GM12878 (cell line): ENCODE data around the gene CCL23. TPM values are rescaled to one million over a fixed set of nuclear protein-coding genes. Genes with fewer than 3 reads are reported as not detected.

Source experiments
- ATAC-seq: fragments of 200-7000 bp; cut with Tn5 transposase; 3 replicates; pipeline ENCODE4 v1.9.1; 2020; ENCODE audit warnings: mild to moderate bottlenecking, moderate library complexity
- BruUV-seq: library from RNA; stranded (reverse); fragments of 400-500 nt; replicated peaks from 2 replicates; lab custom pipeline; 2021; lab: Mats Ljungman, UMichigan
- CTCF ChIA-PET: fragments of 300-600 bp; sonication (Branson Sonifier 250); formaldehyde crosslinking; extraction: SDS; loops from one replicate; lab custom pipeline; 2021; ENCODE audit warnings: inconsistent platforms; lab: Yijun Ruan, JAX
- POLR2A ChIA-PET: fragments of 350-600 bp; formaldehyde crosslinking; extraction: SDS; loops from one replicate; lab custom pipeline; 2021; ENCODE audit warnings: inconsistent platforms; lab: Charles Lee
- RAD21 ChIA-PET: fragments of 300-600 bp; sonication (Branson Sonifier 250); formaldehyde crosslinking; loops from one replicate; lab custom pipeline; 2023; ENCODE audit warnings: antibody characterized with exemption; ENCODE audit not compliant: unreplicated experiment; lab: Charles Lee
- SMC1A ChIA-PET: fragments of 300-600 bp; sonication (Branson Sonifier 250); formaldehyde crosslinking; loops from one replicate; lab custom pipeline; 2023; ENCODE audit not compliant: unreplicated experiment, uncharacterized antibody; lab: Charles Lee
- DNase-seq: peaks from one replicate; pipeline ENCODE4 v3.0.0-alpha.2; 2011; ENCODE audit warnings: low read depth, low spot score
- FAIRE-seq: peaks from 3 replicates; lab custom pipeline; 2011; peaks lifted over from hg19 to GRCh38; lab: Jason Lieb, UNC
- H2AFZ ChIP-seq: 2 replicates; pipeline ENCODE4 v1.6.0; 2011; ENCODE audit warnings: low read depth, low read length, control low read depth; ENCODE audit not compliant: control insufficient read depth
- H3K27ac ChIP-seq: 2 replicates; pipeline ENCODE4 v1.5.1; 2011; ENCODE audit warnings: control low read depth; ENCODE audit not compliant: control insufficient read depth, insufficient read depth
- H3K27me3 ChIP-seq, 2 experiments: replicated peaks in 1 of 2; 2 replicates each; pipeline versions ENCODE4 v1.6.0 to v1.6.1; 2011; ENCODE audit warnings: low read length in 1 of 2; ENCODE audit not compliant: control insufficient read depth in 2 of 2, insufficient read depth in 2 of 2
- H3K36me3 ChIP-seq, 2 experiments: 2 replicates each; pipeline ENCODE4 v1.5.1; 2011; ENCODE audit warnings: low read length in 1 of 2; ENCODE audit not compliant: control insufficient read depth in 2 of 2, insufficient read depth in 2 of 2
- H3K4me1 ChIP-seq: 2 replicates; pipeline ENCODE4 v1.6.1; 2011; ENCODE audit warnings: mild to moderate bottlenecking, low read length, moderate library complexity, mixed read lengths; ENCODE audit not compliant: control insufficient read depth, insufficient read depth
- H3K4me2 ChIP-seq: 2 replicates; pipeline ENCODE4 v1.6.0; 2011; ENCODE audit warnings: control low read depth; ENCODE audit not compliant: control insufficient read depth, insufficient read depth
- H3K4me3 ChIP-seq: fragments of 200-600 bp; sonication (generic); 2 replicates; pipeline ENCODE4 v1.5.1; 2016
- H3K79me2 ChIP-seq: 2 replicates; pipeline ENCODE4 v1.6.0; 2011; ENCODE audit warnings: low read length; ENCODE audit not compliant: control insufficient read depth, insufficient read depth
- H3K9ac ChIP-seq: 2 replicates; pipeline ENCODE4 v1.8.0; 2011; ENCODE audit warnings: low read length, control low read depth, mixed read lengths; ENCODE audit not compliant: control insufficient read depth, insufficient read depth
- H3K9me3 ChIP-seq: replicated peaks from 3 replicates; pipeline ENCODE4 v1.5.1; 2011; ENCODE audit warnings: mild to moderate bottlenecking, low read length; ENCODE audit not compliant: control insufficient read depth, insufficient read depth
- H4K20me1 ChIP-seq: 2 replicates; pipeline ENCODE4 v1.6.0; 2011; ENCODE audit not compliant: control insufficient read depth, insufficient read depth
- ATF7 ChIP-seq: fragments of 450-650 bp; IDR thresholded peaks from 2 replicates; pipeline ENCODE4 v1.6.1; 2016; ENCODE audit warnings: low read depth, mild to moderate bottlenecking
- BHLHE40 ChIP-seq, 2 experiments: fragments of 450-650 bp in 1 of 2; IDR thresholded peaks; 2 replicates each; pipeline ENCODE4 v1.6.1; 2011 to 2017; ENCODE audit warnings: low read depth in 2 of 2, borderline replicate concordance in 1 of 2, improper control_type of control experiment in 1 of 2, low read length in 1 of 2, mild to moderate bottlenecking in 1 of 2
- EP300 ChIP-seq, 2 experiments: fragments of 150-350 bp in 1 of 2; IDR thresholded peaks; 2 replicates each; pipeline ENCODE4 v1.6.1; 2011 to 2012; ENCODE audit warnings: low read depth in 2 of 2, low read length in 2 of 2, borderline replicate concordance in 1 of 2, improper control_type of control experiment in 1 of 2, inconsistent platforms in 1 of 2; ENCODE audit not compliant: control insufficient read depth in 1 of 2
- IKZF2 ChIP-seq, 2 experiments: fragments of 450-650 bp; IDR thresholded peaks; 2 replicates each; pipeline ENCODE4 v1.6.1; 2017; ENCODE audit warnings: mild to moderate bottlenecking in 2 of 2, moderate library complexity in 2 of 2
- MTA2 ChIP-seq: fragments of 450-650 bp; IDR thresholded peaks from 2 replicates; pipeline ENCODE4 v1.6.1; 2016; ENCODE audit warnings: low read depth, mild to moderate bottlenecking, moderate library complexity
- POU2F2 ChIP-seq: IDR thresholded peaks from 3 replicates; pipeline ENCODE4 v1.6.1; 2011; ENCODE audit warnings: low read depth, mild to moderate bottlenecking, low read length, borderline replicate concordance
- RAD51 ChIP-seq: fragments of 450-650 bp; IDR thresholded peaks from 2 replicates; pipeline ENCODE4 v1.6.1; 2016; ENCODE audit warnings: moderate library complexity, mild to moderate bottlenecking, inconsistent platforms
- WGBS: methylation state at CpG from one replicate; pipeline ENCODE4 v1.1.6; 2016; ENCODE audit warnings: low lambda C conversion rate; ENCODE audit not compliant: insufficient replicate concordance, insufficient coverage; ENCODE audit errors: missing lambda C conversion rate; 5-methylcytosine and 5-hydroxymethylcytosine counted together
- in situ Hi-C: fragments of 300-500 bp; cut with MboI; formaldehyde crosslinking; loops from 9 replicates; pipeline ENCODE4 v1.14.3; 2018; ENCODE audit warnings: mixed read lengths
- intact Hi-C: fragments of 100-400 bp; cut with micrococcal nuclease; formaldehyde crosslinking; loops from one replicate; pipeline ENCODE4 v1.14.2; 2022; ENCODE audit not compliant: unreplicated experiment
- polyA plus RNA-seq, 11 experiments: library from polyadenylated mRNA; depleted of rRNA in 4 of 11; unstranded in 6 of 11; stranded (reverse) in 5 of 11; fragments of >200 nt; fragmentation: Nextera tagmentation in 4 of 11; fragmentation: Illumina TruSeq in 1 of 11; extraction: Ambion mirVana in 4 of 11; extraction: Trizol in 1 of 11; gene quantifications; 1 replicate in 1 of 11; 2 replicates in 10 of 11; pipeline versions ENCODE4 v1.2.1 to v1.2.3, GENCODE V29; 2011 to 2016; ENCODE audit warnings: inconsistent platforms in 2 of 11, missing spikeins in 2 of 11, low read depth in 1 of 11
- total RNA-seq, 4 experiments: library from RNA; depleted of rRNA in 3 of 4; stranded (reverse); fragments of >200 nt in 3 of 4; fragmentation: Illumina TruSeq in 1 of 4; extraction: Trizol in 1 of 4; gene quantifications; 2 replicates each; pipeline versions ENCODE4 v1.2.1 to v1.2.3, GENCODE V29; 2013 to 2021

The CCL23 gene
- total and polyA plus RNA-seq, 10 of the 15 experiments (the other 5 are each of a cell fraction or from before 2014, with no cell fraction given), result 0.15 to 0.62 (median 0.41) TPM; not detected in 6

GRCh38 chr17:36066365-36066985, 48.7 kb upstream of the CCL23 start:
- CTCF ChIA-PET, result interaction anchor here (0.8 to 2.3 kb wide), 3 partner anchors 61 to 97 kb away, joined by 3 to 8 read pairs (median 4); no protein-coding TSS in a partner anchor
- Histone ChIP-seq H3K4me2 (no peak overlapping the region), H3K9me3 (no peaks in the 10 kb centered on the region; the same call in 2 of the 3 replicates), H3K79me2 (no peaks in the 10 kb centered on the region), H3K4me3 (no peak overlapping the region), H3K9ac (no peak overlapping the region), H2AFZ (no peak overlapping the region), H3K27ac (no peak overlapping the region), H4K20me1 (no peaks in the 10 kb centered on the region), H3K4me1 (no peaks in the 10 kb centered on the region), H3K27me3 (0 out of 4 replicates have a peak, but pooled peaks cover 0 to 2% of the 10 kb centered on the region in 2 experiments), H3K36me3 (no peaks in the 10 kb centered on the region)
- POLR2A ChIA-PET, result no interaction called here
- no peak for DNase-seq
- peak in 1 of 2 experiments; percentile 22; a peak in 1 of 4 replicates for TF ChIP-seq IKZF2 (IDR thresholded peaks at IDR 0.05)
- no peak for TF ChIP-seq RAD51
- TF ChIP-seq ATF7, result peak; percentile 62
- peak; percentile 24 to 55; a peak in 2 of 4 replicates for TF ChIP-seq BHLHE40 (IDR thresholded peaks at IDR 0.05; ENCODE audit: borderline replicate concordance in 1 of 2, low read depth in 2 of 2, low read length in 1 of 2)
- peak; percentile 49; the same call in 1 of the 2 replicates for TF ChIP-seq MTA2
- TF ChIP-seq POU2F2, result no peak
- peak in 1 of 2 experiments; percentile 30; a peak in 1 of 4 replicates for TF ChIP-seq EP300 (IDR thresholded peaks at IDR 0.05; ENCODE audit: borderline replicate concordance in 1 of 2, control insufficient read depth in 1 of 2, low read depth in 2 of 2, low read length in 2 of 2)
- intact Hi-C loops, result no loop called here
- peak; percentile 59 for ATAC-seq
- SMC1A ChIA-PET, result interaction anchor here (15.0 to 15.8 kb wide), 2 partner anchors 82 to 91 kb away, joined by 206 to 341 read pairs; partner anchors contain the start of gene CCL16
- RAD21 ChIA-PET, result interaction anchor here (0.6 to 1.4 kb wide), 3 partner anchors 24 to 90 kb away, joined by 3 to 7 read pairs (median 3); partner anchors contain the start of gene CCL16
- no TSS peak for BruUV-seq
- FAIRE-seq, result no peak
- 8% methylated on average over 6 of the region's 6 CpGs for WGBS
- in situ Hi-C loops, result no loop called here
